Neutrophil (primary cell): ENCODE results near the gene PACS2.

Source experiments
- H3K27ac ChIP-seq: fragments of 200-600 bp; sonication (generic); 2 replicates; pipeline ENCODE4 v1.5.1; 2016; ENCODE audit warnings: mild to moderate bottlenecking, moderate library complexity
- H3K27me3 ChIP-seq: fragments of 200-600 bp; sonication (generic); 2 replicates; pipeline ENCODE4 v1.6.0; 2016; ENCODE audit warnings: mild to moderate bottlenecking
- H3K36me3 ChIP-seq: fragments of 200-600 bp; sonication (generic); 2 replicates; pipeline ENCODE4 v1.5.1; 2017
- H3K4me1 ChIP-seq, 2 experiments: fragments of 200-600 bp in 1 of 2; sonication (generic) in 1 of 2; 1 replicate in 1 of 2; 2 replicates in 1 of 2; pipeline versions ENCODE4 v1.5.1 to v1.6.1; 2013 to 2016; ENCODE audit warnings: low read depth in 1 of 2, low read length in 1 of 2, mild to moderate bottlenecking in 1 of 2, moderate library complexity in 1 of 2; ENCODE audit not compliant: control insufficient read depth in 1 of 2, insufficient read depth in 1 of 2
- H3K4me3 ChIP-seq, 2 experiments: fragments of 200-600 bp in 1 of 2; sonication (generic) in 1 of 2; 1 replicate in 1 of 2; 2 replicates in 1 of 2; pipeline ENCODE4 v1.5.1; 2013 to 2016; ENCODE audit warnings: low read depth in 1 of 2, low read length in 1 of 2, mild to moderate bottlenecking in 1 of 2, moderate library complexity in 1 of 2
- H3K9me3 ChIP-seq: fragments of 200-600 bp; sonication (generic); 2 replicates; pipeline ENCODE4 v1.5.1; 2016
- TF ChIP-seq, protein P1 (sequence below): fragments of 200-600 bp; sonication (generic); IDR thresholded peaks from 2 replicates; pipeline ENCODE4 v1.5.1; 2016; ENCODE audit warnings: antibody characterized with exemption

PACS2 gene

DNA sequence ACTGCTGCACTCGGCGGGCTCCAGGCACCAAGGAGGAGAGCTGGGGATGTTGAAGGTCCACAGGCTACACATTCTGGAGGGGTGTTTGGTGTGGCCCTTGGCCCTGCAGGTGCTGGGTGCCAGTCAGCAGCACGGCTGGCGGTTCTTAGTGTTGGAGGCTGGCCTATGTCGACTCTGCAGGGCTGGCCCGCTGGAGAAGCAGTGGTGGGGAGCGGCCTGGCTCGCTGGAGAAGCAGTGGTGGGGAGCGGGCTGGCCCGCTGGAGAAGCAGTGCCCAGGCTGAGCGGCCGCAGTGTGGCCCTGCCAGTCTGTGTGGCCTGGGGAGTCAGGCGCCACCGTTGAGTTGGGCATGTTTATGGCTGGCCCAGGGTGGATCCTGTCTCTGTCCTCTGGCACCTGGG is 132.4 kb downstream of the PACS2 start:
- Histone ChIP-seq H3K27ac (no peak overlapping the region), H3K4me1 (no peaks in the 10 kb centered on the region), H3K4me3 (no peak overlapping the region), H3K36me3 (peaks cover 18% of the 10 kb centered on the region), H3K27me3 (no peaks in the 10 kb centered on the region), H3K9me3 (no peaks in the 10 kb centered on the region)
- TF ChIP-seq, protein P1, sequence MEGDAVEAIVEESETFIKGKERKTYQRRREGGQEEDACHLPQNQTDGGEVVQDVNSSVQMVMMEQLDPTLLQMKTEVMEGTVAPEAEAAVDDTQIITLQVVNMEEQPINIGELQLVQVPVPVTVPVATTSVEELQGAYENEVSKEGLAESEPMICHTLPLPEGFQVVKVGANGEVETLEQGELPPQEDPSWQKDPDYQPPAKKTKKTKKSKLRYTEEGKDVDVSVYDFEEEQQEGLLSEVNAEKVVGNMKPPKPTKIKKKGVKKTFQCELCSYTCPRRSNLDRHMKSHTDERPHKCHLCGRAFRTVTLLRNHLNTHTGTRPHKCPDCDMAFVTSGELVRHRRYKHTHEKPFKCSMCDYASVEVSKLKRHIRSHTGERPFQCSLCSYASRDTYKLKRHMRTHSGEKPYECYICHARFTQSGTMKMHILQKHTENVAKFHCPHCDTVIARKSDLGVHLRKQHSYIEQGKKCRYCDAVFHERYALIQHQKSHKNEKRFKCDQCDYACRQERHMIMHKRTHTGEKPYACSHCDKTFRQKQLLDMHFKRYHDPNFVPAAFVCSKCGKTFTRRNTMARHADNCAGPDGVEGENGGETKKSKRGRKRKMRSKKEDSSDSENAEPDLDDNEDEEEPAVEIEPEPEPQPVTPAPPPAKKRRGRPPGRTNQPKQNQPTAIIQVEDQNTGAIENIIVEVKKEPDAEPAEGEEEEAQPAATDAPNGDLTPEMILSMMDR, result no peak
